SK-N-SH (cell line): ENCODE data around the gene MED12. TPM values are rescaled to one million over a fixed set of nuclear protein-coding genes. Genes with fewer than 3 reads are reported as not detected.

ENCODE experiments used
- CTCF ChIA-PET: fragments of 300-600, 350-600 bp; formaldehyde crosslinking; extraction: SDS; loops from one replicate; lab custom pipeline; 2021; lab: Yijun Ruan, JAX
- POLR2A ChIA-PET: fragments of 350-600 bp; sonication (Branson Sonifier 250); formaldehyde crosslinking; extraction: SDS; loops from one replicate; lab custom pipeline; 2020; ENCODE audit warnings: antibody characterized with exemption, inconsistent platforms; lab: Yijun Ruan, JAX
- DNase-seq: peaks from one replicate; pipeline ENCODE4 v3.0.0; 2012
- H2AFZ ChIP-seq: fragments of 200-600 bp; sonication (generic); 2 replicates; pipeline ENCODE4 v1.8.1; 2016; ENCODE audit warnings: antibody characterized with exemption, mild to moderate bottlenecking, low read depth
- H3F3A ChIP-seq: fragments of 200-600 bp; sonication (generic); replicated peaks from 2 replicates; pipeline ENCODE3; 2016; ENCODE audit warnings: antibody characterized with exemption, mild to moderate bottlenecking; ENCODE audit not compliant: insufficient read depth
- H3K27ac ChIP-seq, 2 experiments: fragments of 200-500 bp in 1 of 2; fragments of 200-600 bp in 1 of 2; sonication (Bioruptor generic) in 1 of 2; sonication (generic), shearing (Covaris generic) in 1 of 2; 2 replicates each; pipeline versions ENCODE4 v1.5.1 to v1.6.1; 2014 to 2016; ENCODE audit warnings: low read depth in 2 of 2, inconsistent platforms in 1 of 2, low read length in 1 of 2, mild to moderate bottlenecking in 1 of 2, mixed read lengths in 1 of 2
- H3K27me3 ChIP-seq: fragments of 200-600 bp; sonication (generic), shearing (Covaris generic); 2 replicates; pipeline ENCODE4 v1.6.1; 2016; ENCODE audit warnings: mixed run types; ENCODE audit not compliant: insufficient read depth
- H3K36me3 ChIP-seq, 2 experiments: fragments of 200-500 bp in 1 of 2; fragments of 200-600 bp in 1 of 2; sonication (Bioruptor generic) in 1 of 2; sonication (generic) in 1 of 2; replicated peaks in 1 of 2; 2 replicates each; pipeline versions ENCODE3 to v1.5.1; 2014 to 2016; ENCODE audit warnings: low read length in 1 of 2, mild to moderate bottlenecking in 1 of 2; ENCODE audit not compliant: insufficient read depth in 2 of 2, control insufficient read depth in 1 of 2
- H3K4me1 ChIP-seq, 2 experiments: fragments of 200-500 bp in 1 of 2; fragments of 200-600 bp in 1 of 2; sonication (Bioruptor generic) in 1 of 2; sonication (generic), shearing (Covaris generic) in 1 of 2; 2 replicates each; pipeline versions ENCODE4 v1.5.1 to v1.6.1; 2014 to 2016; ENCODE audit warnings: low read depth in 1 of 2, low read length in 1 of 2, mixed run types in 1 of 2; ENCODE audit not compliant: insufficient read depth in 2 of 2, control insufficient read depth in 1 of 2
- H3K4me2 ChIP-seq: fragments of 200-600 bp; sonication (generic), shearing (Covaris generic); 2 replicates; pipeline ENCODE4 v1.6.1; 2017; ENCODE audit warnings: mixed run types
- H3K4me3 ChIP-seq, 2 experiments: fragments of 200-500 bp in 1 of 2; fragments of 200-600 bp in 1 of 2; sonication (Bioruptor generic) in 1 of 2; sonication (generic), shearing (Covaris generic) in 1 of 2; 2 replicates each; pipeline versions ENCODE4 v1.5.1 to v1.8.1; 2014 to 2016; ENCODE audit warnings: low read depth in 2 of 2, inconsistent platforms in 1 of 2, low read length in 1 of 2, mild to moderate bottlenecking in 1 of 2, mixed read lengths in 1 of 2, moderate library complexity in 1 of 2
- H3K79me2 ChIP-seq: fragments of 200-600 bp; sonication (generic); 2 replicates; pipeline ENCODE4 v1.8.1; 2017; ENCODE audit warnings: mild to moderate bottlenecking; ENCODE audit not compliant: insufficient read depth
- H3K9ac ChIP-seq: fragments of 200-600 bp; sonication (generic); 2 replicates; pipeline ENCODE4 v1.6.1; 2017; ENCODE audit warnings: mixed run types
- H3K9me2 ChIP-seq: fragments of 200-600 bp; sonication (generic); 2 replicates; pipeline ENCODE4 v1.6.1; 2017; ENCODE audit warnings: mixed run types
- H3K9me3 ChIP-seq: fragments of 200-600 bp; sonication (generic); 2 replicates; pipeline ENCODE4 v1.6.1; 2017; ENCODE audit warnings: mixed run types, mild to moderate bottlenecking, moderate library complexity
- H4K20me1 ChIP-seq: fragments of 200-600 bp; sonication (generic); 2 replicates; pipeline ENCODE4 v1.6.1; 2017; ENCODE audit warnings: mild to moderate bottlenecking, mixed run types; ENCODE audit not compliant: insufficient read depth
- EP300 ChIP-seq, 2 experiments: IDR thresholded peaks; 2 replicates each; pipeline versions ENCODE4 v1.4.0 to v1.6.1; 2012; ENCODE audit warnings: borderline replicate concordance in 1 of 2, low read depth in 1 of 2, low read length in 1 of 2
- EZH2phosphoT487 ChIP-seq: fragments of 200-600 bp; sonication (generic); IDR thresholded peaks from 2 replicates; pipeline ENCODE4 v1.6.1; 2017; ENCODE audit warnings: low read depth, mixed run types, mild to moderate bottlenecking, antibody characterized with exemption, moderate library complexity, borderline replicate concordance
- FOXJ3 ChIP-seq: sonication (generic); formaldehyde crosslinking; IDR thresholded peaks from 2 replicates; pipeline ENCODE4 v1.5.1; 2020; ENCODE audit warnings: mild to moderate bottlenecking, missing genetic modification reagents
- FOXM1 ChIP-seq: IDR thresholded peaks from 2 replicates; pipeline ENCODE4 v1.4.0; 2012; ENCODE audit warnings: low read depth, mild to moderate bottlenecking
- GABPA ChIP-seq: IDR thresholded peaks from 2 replicates; pipeline ENCODE4 v1.4.0; 2012; ENCODE audit warnings: low read depth, mild to moderate bottlenecking
- GATA2 ChIP-seq: sonication (generic); formaldehyde crosslinking; IDR thresholded peaks from 2 replicates; pipeline ENCODE4 v1.5.0; 2020; ENCODE audit warnings: mild to moderate bottlenecking, missing genetic modification reagents
- JUND ChIP-seq: IDR thresholded peaks from 2 replicates; pipeline ENCODE4 v1.4.0; 2012
- NRF1 ChIP-seq: IDR thresholded peaks from 2 replicates; pipeline ENCODE4 v1.6.1; 2012; ENCODE audit warnings: low read depth, mild to moderate bottlenecking, low read length
- RAD21 ChIP-seq: IDR thresholded peaks from 2 replicates; pipeline ENCODE4 v1.6.1; 2012; ENCODE audit warnings: mild to moderate bottlenecking, low read length
- RCOR1 ChIP-seq: fragments of 150-350 bp; IDR thresholded peaks from 2 replicates; pipeline ENCODE4 v1.6.1; 2017; ENCODE audit warnings: antibody characterized with exemption, low read length
- RXRA ChIP-seq: IDR thresholded peaks from 2 replicates; pipeline ENCODE4 v1.4.0; 2012; ENCODE audit warnings: low read depth, mild to moderate bottlenecking, borderline replicate concordance
- TCF12 ChIP-seq: IDR thresholded peaks from 2 replicates; pipeline ENCODE4 v1.4.0; 2012
- TEAD4 ChIP-seq: IDR thresholded peaks from 2 replicates; pipeline ENCODE4 v1.4.0; 2012; ENCODE audit warnings: mild to moderate bottlenecking, borderline replicate concordance; ENCODE audit not compliant: insufficient read depth
- YY1 ChIP-seq: IDR thresholded peaks from 2 replicates; pipeline ENCODE4 v1.4.0; 2012; ENCODE audit warnings: low read depth, mild to moderate bottlenecking
- WGBS: methylation state at CpG from one replicate; pipeline ENCODE4 v1.1.6; 2017; ENCODE audit warnings: low lambda C conversion rate; 5-methylcytosine and 5-hydroxymethylcytosine counted together
- polyA plus RNA-seq, 3 experiments: library from polyadenylated mRNA; depleted of rRNA; stranded (reverse); fragments of >200 nt; gene quantifications; 2 replicates each; pipeline ENCODE4 v1.2.3, GENCODE V29; 2012
- TF ChIP-seq, protein P1 (sequence below): IDR thresholded peaks from 2 replicates; pipeline ENCODE4 v1.4.0; 2012; ENCODE audit warnings: low read depth
- TF ChIP-seq, protein P2 (sequence below): fragments of 150-350 bp; IDR thresholded peaks from 2 replicates; pipeline ENCODE4 v1.6.1; 2017; ENCODE audit warnings: antibody characterized with exemption, low read length, low read depth, borderline replicate concordance
- TF ChIP-seq, protein P3 (sequence below): IDR thresholded peaks from 2 replicates; pipeline ENCODE4 v1.6.1; 2012; ENCODE audit warnings: mild to moderate bottlenecking, low read depth, low read length, moderate library complexity
- TF ChIP-seq, protein P4 (sequence below): fragments of 200-600 bp; sonication (generic); IDR thresholded peaks from 2 replicates; pipeline ENCODE4 v1.6.1; 2017; ENCODE audit warnings: antibody characterized with exemption, mild to moderate bottlenecking, moderate library complexity

Gene MED12
- polyA plus RNA-seq, 1 of the 3 experiments (the other 2 are of a cell fraction), result 18.5 TPM

DNA sequence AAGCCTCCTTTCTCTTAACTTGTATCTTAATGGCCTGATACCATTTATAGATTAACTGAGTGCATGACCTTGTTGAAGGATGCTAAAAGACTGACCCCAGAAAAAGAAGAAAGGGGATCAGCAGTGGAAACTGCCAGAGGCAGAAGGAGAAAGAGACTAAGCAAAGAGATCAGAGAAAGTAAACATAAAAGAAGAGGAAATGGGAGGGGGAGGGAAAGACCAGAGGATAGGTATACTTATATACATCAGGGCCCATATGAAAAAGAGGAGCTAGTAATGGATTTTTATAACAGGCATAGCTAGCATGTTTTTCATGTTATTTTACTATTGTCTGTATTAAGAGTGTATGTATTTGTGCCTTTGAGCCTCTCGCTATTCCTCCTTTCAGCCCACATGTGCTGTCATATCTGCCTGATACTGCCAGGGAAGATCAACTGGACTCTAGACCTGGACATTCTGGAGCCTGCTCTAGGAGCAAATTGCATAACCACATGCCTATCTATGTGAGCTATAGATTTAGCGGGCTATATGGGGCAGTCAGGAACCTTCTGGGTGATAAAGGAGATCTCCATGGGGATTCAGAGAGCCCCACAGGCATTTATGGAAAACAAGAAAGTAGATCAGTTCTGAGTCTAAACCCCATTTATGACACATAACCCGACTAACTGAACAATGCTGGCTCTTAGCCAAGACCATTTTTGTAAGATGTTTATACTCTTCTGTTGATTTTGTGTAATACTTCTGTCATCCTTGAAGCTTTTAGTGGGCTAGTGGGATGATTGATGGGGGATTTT lies 36.9 kb upstream of the MED12 start:
- no peaks in the 10 kb centered on the region for H3K4me1 ChIP-seq
- no peak overlapping the region for H3K27ac ChIP-seq
- no peaks in the 10 kb centered on the region for H3K36me3 ChIP-seq
- H3K79me2 ChIP-seq, result no peaks in the 10 kb centered on the region
- H4K20me1 ChIP-seq, result no peaks in the 10 kb centered on the region
- TF ChIP-seq TCF12 (no peak), FOXM1 (no peak), YY1 (no peak), RCOR1 (no peak), FOXJ3 (no peak), EZH2phosphoT487 (no peak), NRF1 (no peak), RAD21 (no peak), RXRA (no peak), JUND (no peak), GATA2 (CRISPR knock-in tag) (no peak), TEAD4 (no peak), EP300 (IDR thresholded peaks at IDR 0.05; ENCODE audit: borderline replicate concordance in 1 of 2, low read depth in 1 of 2, low read length in 1 of 2) (no peak), GABPA (no peak)
- TF ChIP-seq, protein P1, sequence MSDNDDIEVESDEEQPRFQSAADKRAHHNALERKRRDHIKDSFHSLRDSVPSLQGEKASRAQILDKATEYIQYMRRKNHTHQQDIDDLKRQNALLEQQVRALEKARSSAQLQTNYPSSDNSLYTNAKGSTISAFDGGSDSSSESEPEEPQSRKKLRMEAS, result no peak
- TF ChIP-seq, protein P2, sequence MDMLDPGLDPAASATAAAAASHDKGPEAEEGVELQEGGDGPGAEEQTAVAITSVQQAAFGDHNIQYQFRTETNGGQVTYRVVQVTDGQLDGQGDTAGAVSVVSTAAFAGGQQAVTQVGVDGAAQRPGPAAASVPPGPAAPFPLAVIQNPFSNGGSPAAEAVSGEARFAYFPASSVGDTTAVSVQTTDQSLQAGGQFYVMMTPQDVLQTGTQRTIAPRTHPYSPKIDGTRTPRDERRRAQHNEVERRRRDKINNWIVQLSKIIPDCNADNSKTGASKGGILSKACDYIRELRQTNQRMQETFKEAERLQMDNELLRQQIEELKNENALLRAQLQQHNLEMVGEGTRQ, result no peak
- TF ChIP-seq, protein P3, sequence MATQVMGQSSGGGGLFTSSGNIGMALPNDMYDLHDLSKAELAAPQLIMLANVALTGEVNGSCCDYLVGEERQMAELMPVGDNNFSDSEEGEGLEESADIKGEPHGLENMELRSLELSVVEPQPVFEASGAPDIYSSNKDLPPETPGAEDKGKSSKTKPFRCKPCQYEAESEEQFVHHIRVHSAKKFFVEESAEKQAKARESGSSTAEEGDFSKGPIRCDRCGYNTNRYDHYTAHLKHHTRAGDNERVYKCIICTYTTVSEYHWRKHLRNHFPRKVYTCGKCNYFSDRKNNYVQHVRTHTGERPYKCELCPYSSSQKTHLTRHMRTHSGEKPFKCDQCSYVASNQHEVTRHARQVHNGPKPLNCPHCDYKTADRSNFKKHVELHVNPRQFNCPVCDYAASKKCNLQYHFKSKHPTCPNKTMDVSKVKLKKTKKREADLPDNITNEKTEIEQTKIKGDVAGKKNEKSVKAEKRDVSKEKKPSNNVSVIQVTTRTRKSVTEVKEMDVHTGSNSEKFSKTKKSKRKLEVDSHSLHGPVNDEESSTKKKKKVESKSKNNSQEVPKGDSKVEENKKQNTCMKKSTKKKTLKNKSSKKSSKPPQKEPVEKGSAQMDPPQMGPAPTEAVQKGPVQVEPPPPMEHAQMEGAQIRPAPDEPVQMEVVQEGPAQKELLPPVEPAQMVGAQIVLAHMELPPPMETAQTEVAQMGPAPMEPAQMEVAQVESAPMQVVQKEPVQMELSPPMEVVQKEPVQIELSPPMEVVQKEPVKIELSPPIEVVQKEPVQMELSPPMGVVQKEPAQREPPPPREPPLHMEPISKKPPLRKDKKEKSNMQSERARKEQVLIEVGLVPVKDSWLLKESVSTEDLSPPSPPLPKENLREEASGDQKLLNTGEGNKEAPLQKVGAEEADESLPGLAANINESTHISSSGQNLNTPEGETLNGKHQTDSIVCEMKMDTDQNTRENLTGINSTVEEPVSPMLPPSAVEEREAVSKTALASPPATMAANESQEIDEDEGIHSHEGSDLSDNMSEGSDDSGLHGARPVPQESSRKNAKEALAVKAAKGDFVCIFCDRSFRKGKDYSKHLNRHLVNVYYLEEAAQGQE, result no peak
- TF ChIP-seq, protein P4, sequence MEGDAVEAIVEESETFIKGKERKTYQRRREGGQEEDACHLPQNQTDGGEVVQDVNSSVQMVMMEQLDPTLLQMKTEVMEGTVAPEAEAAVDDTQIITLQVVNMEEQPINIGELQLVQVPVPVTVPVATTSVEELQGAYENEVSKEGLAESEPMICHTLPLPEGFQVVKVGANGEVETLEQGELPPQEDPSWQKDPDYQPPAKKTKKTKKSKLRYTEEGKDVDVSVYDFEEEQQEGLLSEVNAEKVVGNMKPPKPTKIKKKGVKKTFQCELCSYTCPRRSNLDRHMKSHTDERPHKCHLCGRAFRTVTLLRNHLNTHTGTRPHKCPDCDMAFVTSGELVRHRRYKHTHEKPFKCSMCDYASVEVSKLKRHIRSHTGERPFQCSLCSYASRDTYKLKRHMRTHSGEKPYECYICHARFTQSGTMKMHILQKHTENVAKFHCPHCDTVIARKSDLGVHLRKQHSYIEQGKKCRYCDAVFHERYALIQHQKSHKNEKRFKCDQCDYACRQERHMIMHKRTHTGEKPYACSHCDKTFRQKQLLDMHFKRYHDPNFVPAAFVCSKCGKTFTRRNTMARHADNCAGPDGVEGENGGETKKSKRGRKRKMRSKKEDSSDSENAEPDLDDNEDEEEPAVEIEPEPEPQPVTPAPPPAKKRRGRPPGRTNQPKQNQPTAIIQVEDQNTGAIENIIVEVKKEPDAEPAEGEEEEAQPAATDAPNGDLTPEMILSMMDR, result no peak
- no peak overlapping the region for H3K4me3 ChIP-seq
- H3K9me3 ChIP-seq, result no peaks in the 10 kb centered on the region
- H2AFZ ChIP-seq, result peak overlapping the region; percentile 49; the same call in 1 of the 2 replicates
- ChIA-PET CTCF (interaction anchor here (0.6 to 1.5 kb wide), 2 partner anchors 48 to 120 kb away, joined by 3 read pairs; no protein-coding TSS in a partner anchor), POLR2A (no interaction called here)
- H3K9ac ChIP-seq, result no peak overlapping the region
- 30% methylated on average over 3 of the region's 3 CpGs for WGBS
- H3K9me2 ChIP-seq, result no peaks in the 10 kb centered on the region
- no peaks in the 10 kb centered on the region for H3F3A ChIP-seq
- no peak overlapping the region for H3K4me2 ChIP-seq
- DNase-seq, result no peak
- peaks cover 5% of the 10 kb centered on the region; the same call in 1 of the 2 replicates for H3K27me3 ChIP-seq
